OCI-M2 (cell line): Measurements from ENCODE around the gene PLCH1.

Source experiments
- DNase-seq: peaks from one replicate; lab custom pipeline; 2025; ENCODE audit not compliant: unreplicated experiment; lab: John Stamatoyannopoulos, UW

Gene PLCH1

DNA sequence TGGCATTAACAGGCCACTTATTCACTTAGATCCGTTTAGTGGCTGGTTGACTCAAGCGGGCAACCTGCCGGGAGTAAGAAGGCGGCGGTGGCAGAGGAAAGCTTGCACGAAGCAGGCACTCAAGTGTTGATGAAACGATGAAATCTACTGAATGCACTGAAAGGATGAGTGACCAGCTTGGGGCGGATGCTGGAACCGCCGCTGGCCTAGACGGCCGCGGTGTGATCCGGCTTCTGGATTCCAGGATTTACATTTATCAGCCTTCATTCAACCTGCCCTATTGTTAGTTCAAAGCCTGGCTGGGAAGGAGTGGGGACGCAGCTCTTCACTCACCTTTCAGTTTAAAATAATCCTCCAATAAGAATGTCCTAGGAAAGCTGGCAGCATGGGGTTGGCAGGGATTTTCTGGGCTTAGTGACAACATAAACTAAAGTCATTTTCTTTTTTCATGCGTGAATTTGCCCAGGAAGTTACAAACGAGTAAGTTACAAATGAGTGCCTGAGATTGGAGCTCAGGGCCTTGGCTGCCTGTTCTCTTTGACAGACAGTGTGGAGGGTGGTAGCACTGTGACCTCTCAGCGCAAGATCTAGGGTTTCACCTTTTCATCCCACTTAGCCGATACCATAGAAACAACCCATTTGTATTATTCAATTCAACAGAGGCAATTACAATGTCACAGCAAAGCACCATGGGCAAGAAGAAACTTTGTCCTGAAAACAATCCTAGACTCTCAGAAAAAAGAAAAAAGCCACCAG is 1.1 kb upstream of the PLCH1 start:
- DNase-seq = no peak

DNA sequence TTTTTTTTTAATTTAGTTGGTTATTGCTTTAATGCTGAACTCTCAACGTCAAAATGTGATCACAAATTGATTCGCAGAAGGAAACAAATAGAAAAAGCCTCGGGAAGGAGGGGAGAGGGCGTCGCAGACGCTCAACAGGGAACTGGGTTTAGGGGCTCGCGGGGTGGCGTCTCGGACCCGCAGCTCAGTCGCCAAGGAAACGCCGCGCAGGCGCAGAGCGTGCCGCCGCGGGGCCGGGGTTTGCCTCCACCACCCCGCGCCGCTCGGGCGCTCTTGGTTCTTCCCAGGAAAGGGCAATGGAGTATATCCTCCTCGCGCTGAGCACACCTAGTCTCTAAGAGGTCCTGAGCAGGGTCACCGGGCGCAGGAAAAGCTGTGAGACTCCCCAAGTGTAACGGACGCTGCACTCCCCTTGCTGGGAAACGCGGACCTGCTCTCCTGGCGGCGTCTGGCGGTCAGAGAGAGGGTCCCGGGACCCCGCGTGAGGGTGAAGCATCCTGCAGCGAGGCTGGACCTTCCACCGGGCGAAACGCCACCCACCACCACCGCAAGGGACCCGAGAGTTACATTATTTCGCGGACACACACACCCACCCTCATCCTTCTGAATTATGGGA is 753 bp downstream of the PLCH1 start:
- DNase-seq = no peak

DNA sequence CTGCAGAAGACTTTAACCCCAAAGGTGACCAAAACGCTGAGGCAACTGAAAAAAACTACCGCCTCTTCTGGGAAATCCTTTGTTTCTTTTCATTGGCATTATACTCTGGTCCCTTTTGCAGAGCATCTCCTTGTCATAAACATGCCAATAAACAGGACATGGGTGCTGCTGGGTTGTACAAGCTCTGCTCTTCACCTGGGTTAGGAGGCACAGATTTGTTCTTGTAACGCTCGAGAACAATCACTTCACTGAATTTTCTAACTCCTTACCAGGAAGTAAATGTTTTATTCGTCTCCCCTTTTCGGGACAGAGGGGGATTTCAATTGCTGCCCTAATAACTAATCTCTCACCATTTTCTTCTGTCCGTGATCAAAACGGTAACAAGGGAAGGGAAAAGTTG is 1.3 kb downstream of the PLCH1 start:
- no peak for DNase-seq

DNA sequence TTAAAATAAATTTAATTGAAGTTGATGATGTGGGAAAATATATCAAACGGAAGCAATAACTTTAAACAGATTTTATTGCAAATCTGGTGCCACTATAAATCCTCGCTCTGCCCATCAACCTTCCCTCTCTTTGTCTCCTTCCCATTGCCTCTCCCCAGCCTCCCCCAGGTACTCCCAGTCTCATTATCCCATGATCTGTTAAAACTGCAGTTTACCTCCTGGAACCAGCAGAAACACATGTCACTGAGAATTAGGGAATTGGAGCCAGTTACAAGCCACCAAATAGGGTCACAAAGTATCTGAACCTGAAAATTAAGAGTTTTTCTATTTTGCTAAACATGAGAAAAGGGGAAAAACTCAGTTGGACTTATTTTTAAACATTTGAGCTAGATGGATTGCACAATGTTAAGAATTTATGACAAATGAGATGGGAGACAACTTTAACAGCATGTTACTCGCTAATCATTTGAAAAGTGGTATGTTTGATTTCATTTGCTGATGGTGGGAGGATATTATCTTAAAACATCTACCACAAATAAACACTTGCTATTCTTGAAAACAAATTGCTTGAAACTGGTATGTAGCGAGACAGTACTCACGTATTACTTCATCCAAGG is 2.4 kb downstream of the PLCH1 start:
- no peak for DNase-seq

DNA sequence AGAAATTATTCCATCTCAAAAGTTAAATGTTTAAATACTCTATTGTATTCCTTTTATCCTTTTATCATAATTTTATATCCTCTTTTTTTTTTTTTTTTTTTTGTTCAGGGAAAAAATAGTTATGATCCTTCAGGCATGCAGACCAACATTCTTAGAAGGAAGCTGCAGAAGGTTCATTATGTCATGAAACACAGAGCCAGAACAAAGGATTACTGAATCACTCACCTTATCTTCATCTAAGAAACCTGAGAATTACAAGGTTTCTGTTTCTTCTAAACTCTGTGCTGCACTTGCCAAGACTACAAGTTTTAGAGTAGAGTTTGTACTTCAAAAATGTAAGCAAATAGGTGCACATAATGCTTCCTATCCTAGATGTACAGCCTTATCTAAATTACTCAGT is 3.3 kb downstream of the PLCH1 start:
- no peak for DNase-seq

DNA sequence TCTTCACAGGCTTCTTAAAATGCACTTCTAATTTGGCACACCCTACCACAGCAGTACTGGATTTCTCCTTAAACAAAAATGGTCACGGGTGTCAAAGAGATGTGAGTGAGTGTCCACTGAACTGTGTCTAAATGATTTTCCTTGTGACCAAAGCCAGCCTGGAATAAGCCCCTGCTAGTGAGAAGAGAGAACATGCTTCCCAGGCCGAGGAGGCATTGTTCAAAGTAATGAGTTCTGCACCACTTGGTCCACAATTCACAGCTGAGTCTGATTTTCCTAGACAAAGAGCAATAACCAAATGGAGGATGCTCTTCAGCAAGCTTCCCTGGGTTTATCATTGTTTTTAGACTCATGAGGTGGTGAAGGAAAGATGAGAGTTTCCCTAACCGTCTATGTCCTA is 3.8 kb downstream of the PLCH1 start:
- DNase-seq = no peak

DNA sequence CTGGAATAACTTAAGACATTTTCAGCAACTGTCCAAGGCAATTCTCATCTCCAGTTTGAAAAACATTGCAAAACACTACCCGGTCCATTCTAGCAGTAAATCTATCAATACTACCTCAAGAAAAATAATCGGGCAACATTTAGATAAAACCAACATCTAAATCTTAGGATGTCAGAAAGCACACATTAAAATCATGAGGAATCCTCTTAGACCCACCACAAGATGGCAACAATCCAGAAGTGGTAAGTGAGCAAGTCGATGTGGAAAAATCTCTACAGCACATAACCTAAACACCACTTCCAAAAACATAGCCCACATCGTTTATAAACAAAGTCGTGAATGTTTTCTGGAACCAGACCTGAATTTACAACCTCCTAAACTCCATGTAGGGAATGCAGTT is 5.7 kb downstream of the PLCH1 start:
- no peak for DNase-seq

DNA sequence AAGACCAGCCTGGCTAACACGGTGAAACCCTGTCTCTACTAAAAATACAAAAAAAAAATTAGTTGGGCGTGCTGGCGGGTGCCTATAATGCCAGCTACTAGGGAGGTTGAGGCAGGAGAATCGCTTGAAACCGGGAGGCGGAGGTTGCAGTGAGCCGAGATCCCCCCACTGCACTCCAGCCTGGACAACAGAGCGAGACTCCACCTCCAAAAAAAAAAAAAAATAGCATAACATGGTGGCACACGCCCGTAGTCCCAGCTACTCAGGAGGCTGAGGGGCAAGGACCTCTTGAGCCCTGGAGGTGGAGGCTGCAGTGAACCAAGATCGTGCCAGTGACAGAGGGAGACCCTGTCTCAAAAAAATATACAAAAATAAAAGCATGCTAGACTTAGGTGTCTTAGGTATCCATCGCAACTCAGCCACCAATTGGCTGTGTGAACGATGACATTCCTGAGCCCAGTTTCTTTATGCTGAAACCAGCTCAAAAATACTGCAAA is 6.2 kb downstream of the PLCH1 start:
- DNase-seq = no peak

DNA sequence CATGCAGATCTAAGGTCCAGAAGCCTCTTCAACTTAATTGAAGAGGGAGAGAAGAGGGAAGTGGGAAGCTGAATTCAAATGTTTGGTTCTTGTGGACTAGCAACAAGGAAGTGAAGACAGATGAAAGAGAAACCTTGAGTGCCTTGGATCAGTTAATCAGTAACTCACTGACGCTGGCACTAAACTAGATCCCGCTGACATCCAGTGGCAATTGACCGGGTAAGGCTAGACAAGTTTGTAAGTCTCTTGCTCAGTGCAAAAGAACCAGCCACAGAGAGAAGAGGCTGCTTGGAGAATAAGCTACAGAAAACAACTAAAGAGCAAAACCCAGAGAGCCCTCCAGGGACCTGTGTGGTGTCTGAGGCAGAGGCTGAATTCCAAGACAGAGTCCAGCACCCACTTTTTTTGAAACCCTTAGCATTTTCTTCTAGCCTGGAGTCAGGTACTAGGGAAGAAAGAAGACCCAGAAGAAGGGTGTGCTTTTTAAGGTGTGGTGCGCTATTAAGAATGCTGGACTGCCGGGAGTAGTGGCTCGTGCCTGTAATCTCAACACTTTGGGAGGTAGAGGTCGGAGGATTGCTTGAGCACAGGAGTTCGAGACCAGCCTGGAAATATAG is 6.9 kb downstream of the PLCH1 start:
- DNase-seq = no peak

DNA sequence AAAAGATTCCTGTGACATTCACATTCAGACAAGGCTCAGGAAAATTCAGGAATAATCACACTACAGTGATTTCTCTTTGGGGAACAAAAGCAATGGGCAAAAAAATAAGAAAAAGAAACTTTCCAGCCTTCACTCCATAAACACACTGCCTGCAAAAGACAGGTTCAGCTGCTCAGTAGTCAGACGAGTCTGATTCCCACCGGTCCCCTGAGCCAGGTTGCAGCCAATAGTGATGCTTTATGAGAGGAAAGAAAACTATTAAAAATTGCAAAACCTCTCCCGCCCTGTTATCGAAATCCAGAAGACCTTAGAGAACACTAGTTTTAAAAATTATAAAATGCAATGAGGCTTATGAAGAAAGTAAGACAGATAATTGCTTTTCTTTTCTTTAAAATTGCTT is 8.5 kb downstream of the PLCH1 start:
- no peak for DNase-seq

DNA sequence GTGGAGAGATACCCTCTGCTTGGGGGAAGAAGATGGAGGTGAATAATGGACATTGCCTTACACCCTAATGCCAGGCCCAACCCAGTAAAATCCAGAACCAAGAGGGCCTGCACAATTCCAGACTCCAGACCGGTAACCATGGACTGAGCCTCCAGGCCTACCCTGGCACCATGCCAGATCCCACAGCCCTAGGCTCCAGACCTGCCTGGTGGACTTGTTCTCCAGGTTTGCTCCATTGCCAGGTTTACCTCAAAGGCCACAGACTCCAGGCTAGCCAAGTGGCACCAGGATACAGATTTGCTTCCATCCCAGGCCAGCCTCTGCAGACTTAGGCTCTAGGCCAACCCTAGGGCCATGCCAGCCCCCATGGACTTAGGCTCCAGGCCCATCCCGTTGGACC is 14.0 kb downstream of the PLCH1 start:
- DNase-seq = no peak

DNA sequence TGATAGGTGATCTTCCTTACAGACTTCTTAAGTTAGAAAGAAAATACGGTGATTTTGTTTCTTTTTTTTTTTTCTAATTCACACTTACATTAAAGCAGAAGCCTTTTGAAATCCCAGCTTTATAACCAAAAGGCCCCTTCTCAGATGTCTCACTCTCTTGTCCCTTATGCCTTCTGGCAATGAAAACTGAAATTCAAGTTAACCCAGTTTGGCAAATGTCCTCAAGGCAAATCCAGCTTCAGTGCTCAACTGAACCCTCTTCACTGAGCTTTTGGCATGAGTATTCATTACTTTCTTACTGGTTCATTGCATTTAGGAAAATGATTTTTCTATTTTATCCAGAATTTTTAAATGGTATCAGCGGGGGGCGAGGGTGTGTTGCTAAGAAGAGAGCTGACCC is 17.0 kb downstream of the PLCH1 start:
- DNase-seq = no peak

DNA sequence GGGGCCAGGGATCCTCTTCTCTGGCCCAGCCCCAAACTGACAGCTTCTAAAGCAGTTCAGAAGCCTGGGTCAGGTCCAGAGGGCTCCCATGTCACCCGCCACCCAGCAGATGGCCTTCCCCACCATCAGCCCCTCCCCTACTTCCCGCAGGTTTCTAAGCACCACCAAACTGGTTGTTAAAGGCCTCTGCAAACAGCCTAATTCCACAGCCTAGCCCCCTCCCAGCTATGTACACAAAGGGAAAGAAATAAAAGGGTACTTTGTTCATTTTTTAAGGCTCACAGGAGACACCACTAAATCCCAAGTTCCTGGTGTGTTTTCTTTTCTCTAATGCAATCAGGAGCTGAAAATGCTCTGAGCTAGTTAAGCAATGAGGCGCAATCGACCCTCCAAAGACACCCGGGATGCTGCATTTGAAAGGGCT is 30.6 kb downstream of the PLCH1 start:
- no peak for DNase-seq

DNA sequence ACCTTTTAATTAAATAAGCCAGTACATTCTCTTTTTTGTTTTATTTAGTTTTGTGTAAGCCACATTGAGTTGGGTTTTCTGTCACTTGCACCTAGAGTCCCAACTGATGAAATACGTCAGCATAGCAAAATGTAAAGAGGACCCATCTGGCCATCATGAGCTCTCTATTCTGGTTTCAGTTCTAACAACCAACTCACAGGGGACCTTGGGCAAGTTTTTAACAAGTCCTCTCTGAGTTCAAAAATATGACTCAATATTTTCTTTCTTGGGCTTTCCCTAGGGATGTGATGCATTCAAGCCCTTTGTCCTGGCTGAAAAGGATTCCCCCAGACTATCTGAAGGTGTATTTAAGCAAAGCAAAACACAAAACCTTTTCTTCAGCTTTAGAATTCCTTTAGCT is 32.9 kb downstream of the PLCH1 start:
- no peak for DNase-seq

DNA sequence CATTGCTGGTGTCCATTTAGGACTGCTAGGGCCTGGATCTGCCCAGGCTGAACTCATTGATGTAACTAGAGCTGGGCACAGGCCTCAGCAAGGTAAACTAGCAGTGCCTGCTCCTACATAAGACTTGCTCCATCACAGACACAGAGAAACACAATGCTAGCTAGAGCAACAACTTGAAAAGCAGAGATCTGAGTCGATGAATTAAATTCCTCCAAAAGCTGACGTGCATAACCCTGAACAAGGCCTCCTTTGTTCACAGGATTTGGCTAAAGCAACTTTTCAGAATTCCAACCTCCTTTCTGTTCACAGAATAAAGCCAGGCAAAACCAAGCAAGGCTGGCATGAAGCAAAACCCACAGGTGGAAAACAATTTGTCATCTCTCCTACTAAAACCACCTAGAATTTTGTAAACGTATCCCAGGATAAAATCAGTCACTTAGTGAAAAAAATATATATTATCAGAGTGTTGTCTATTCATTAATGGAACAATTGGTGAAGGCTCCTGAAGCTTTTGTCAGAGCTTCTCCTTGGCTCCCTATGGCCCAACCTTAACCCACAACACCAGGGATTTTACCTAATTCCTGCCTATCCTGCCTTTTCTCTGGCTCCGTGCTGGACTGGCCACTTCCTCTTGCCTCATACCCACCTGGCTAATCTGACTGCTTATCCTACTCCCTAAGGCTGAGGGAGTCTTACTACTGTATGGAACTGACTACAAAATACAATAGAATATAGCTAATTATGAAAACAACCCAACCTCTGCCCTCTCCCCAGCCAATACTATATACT is 39.9 kb downstream of the PLCH1 start:
- no peak for DNase-seq

DNA sequence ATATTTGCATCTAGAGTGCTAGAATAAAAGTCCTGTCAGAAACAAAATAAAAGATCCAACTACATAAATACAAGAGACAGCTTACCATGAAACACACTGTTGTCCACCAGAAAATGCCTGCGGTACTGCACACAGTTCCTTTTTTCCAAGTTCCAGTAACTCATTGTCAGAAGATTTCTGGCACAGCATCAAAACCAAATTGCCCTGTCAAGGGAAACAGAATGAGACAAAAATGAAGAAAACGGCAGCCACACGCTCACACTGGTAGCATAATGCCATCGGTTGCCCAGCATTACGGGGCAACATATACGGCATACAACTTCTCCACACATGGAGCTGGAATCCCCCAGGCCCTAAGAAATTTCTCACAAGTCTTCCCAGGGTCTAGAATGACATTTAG is 40.8 kb downstream of the PLCH1 start:
- no peak for DNase-seq

DNA sequence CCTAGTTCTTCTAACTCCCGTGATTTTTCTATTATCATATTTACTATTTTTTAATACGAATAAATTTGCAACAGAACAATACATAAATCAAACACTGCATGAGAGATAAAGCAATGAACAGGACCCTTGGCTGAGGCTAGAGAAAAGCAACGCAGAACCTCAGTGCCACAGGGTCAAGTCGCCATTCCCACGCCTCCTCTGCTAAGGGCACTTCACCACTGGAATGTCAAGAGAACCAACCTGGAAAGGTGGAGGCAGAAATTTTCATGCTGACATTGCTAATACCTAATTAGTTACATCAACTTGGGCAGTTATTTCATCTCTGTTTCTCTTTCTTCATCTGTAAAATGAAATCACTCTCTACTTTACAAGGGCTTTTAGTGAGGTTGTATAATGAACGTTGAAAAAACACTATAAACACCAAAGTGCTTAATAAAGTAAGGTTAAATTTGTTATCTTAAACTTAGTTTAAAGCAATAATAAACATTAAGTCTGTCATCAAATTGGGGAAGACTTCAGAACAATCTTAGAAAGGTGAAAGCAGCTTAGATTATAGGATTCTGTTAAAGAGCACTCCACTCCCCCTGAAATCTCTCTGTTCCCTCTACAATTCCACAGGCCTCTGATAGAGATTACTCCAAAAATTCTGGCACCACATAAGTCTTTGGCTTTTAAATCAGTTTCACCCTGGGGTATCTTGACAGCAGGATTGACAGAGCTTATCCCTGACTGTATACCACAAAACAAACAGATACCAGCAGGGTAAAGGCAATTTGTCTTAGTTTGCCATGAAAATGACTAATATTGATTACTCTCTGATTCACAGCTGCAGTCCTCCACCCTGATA is 41.9 kb downstream of the PLCH1 start:
- no peak for DNase-seq

DNA sequence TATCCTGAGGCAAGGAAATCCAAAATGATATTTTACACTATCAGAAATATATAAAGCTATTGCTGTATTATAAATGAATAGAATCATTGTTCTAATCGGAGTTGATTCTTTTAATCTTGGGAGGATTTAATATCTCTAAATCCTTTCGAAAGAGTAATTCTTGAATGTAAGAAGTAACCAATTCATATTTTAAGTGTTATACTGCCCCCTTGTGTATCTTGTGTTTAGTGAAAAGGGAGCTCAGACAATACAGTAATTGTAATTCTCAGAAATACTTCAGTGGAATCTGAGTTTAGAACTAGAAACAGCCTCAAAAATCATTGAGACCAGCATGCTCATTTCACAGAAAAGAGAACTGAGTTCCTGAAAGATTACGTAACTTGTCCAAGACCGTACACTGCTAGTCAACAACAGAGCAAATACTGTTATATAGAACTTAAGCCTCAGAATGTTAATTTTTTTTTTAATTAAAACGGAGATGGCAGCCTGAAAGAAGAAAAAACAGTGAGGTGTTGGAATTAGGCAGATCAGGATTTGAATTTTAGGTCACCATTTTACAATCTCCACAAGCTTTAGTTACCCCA is 42.9 kb downstream of the PLCH1 start:
- peak; percentile 6 for DNase-seq

DNA sequence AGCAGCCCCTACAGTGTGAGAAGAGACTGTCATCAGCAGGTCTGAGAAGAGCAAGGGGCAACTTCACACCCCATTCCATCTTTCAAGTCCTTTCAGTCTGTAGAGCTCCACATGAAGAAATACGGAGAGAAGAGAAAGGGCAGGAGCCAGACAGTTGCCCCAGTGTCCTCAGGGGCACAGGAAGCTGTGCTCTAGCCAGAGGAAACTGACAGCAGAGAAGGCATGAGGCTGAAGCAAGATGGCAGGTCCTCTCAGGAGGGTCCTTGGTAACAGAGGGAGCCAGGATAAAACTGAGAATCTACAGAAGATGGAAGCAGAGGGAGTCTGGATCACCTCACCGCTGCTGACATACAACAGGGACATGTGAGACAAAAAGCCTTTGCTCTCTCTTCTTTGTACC is 47.3 kb downstream of the PLCH1 start:
- no peak for DNase-seq

DNA sequence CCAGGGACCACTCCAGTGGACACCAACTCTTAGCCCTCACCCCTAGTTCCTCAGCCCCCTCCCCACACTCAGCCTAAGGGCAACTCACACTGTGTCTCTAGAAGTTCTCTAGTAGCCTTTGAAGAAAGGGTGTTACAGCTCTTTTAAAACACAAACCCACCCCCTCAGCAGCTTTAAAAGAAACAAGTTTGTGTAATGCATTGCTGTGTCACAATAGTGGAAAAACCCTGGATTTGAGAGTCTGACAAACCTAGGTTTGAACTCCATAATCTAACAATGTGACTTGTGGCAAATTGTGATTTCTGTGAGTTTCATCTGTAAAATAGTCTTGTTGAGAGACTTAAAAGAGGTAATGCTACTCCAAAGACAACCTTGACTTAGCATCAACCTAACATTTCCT is 54.0 kb downstream of the PLCH1 start:
- DNase-seq = no peak
